ENCODE measurements around the gene TRPV3. TPM values are rescaled to one million over a fixed set of nuclear protein-coding genes. Genes with fewer than 3 reads are reported as not detected.

TRPV3 gene
- total RNA-seq, 1 experiment from 2014 or later: 1.4 TPM

- Histone ChIP-seq H3K4me3 (replicated peaks in 1 of 2; ENCODE audit: low read depth in 1 of 2, low read length in 2 of 2) (no peak overlapping the region), H2AFZ (ENCODE audit: low read depth, low read length, poor library complexity, severe bottlenecking) (no peak overlapping the region), H3K27me3 (ENCODE audit: insufficient read depth, low read length) (no peaks in the 10 kb centered on the region), H3K36me3 (ENCODE audit: control insufficient read depth in 1 of 2, insufficient read depth in 2 of 2, low read length in 2 of 2) (no peaks in the 10 kb centered on the region), H4K20me1 (ENCODE audit: insufficient read depth) (no peaks in the 10 kb centered on the region), H3K4me2 (ENCODE audit: low read length) (no peak overlapping the region), H3K79me2 (ENCODE audit: insufficient read depth, low read length) (no peaks in the 10 kb centered on the region), H3K27ac (ENCODE audit: low read depth, low read length) (no peak overlapping the region), H3K9me2 (ENCODE audit: insufficient read depth) (no peaks in the 10 kb centered on the region), H3K9me3 (ENCODE audit: control insufficient read depth in 1 of 2, insufficient read depth in 1 of 2, low read depth in 1 of 2, low read length in 2 of 2) (no peaks in the 10 kb centered on the region), H3K4me1 (ENCODE audit: control insufficient read depth in 1 of 2, insufficient read depth in 2 of 2, low read length in 2 of 2) (peaks cover 5 to 16% of the 10 kb centered on the region in 2 experiments; a peak in 3 of 4 replicates), H3K9ac (ENCODE audit: low read length) (no peak overlapping the region)
- RAD21 ChIA-PET (ENCODE audit: low non-redundant PET in 1 of 2, low total read pairs in 2 of 2, uncharacterized antibody in 2 of 2, unreplicated experiment in 2 of 2): no interaction called here
- TF ChIP-seq SIN3A (IDR thresholded peaks at IDR 0.05; ENCODE audit: low read depth) (no peak), TCF7L2 (IDR thresholded peaks at IDR 0.05; ENCODE audit: borderline replicate concordance, extremely low read depth, insufficient read depth, insufficient read length) (no peak), REST (IDR thresholded peaks at IDR 0.05; ENCODE audit: low read depth) (no peak), ATF3 (IDR thresholded peaks at IDR 0.05) (no peak), SRF (IDR thresholded peaks at IDR 0.05; ENCODE audit: low read depth) (no peak), FOSL1 (IDR thresholded peaks at IDR 0.05; ENCODE audit: low read depth) (no peak), ZFX (IDR thresholded peaks at IDR 0.05) (no peak), JUND (IDR thresholded peaks at IDR 0.05) (no peak), ELF1 (IDR thresholded peaks at IDR 0.05; ENCODE audit: borderline replicate concordance, low read depth) (no peak), POLR2AphosphoS5 (IDR thresholded peaks at IDR 0.05; ENCODE audit: low read depth, low read length) (no peak), ZBTB33 (IDR thresholded peaks at IDR 0.05; ENCODE audit: extremely low read depth, insufficient replicate concordance, low read length) (no peak), SP1 (IDR thresholded peaks at IDR 0.05; ENCODE audit: low read depth) (no peak), CEBPB (IDR thresholded peaks at IDR 0.05; ENCODE audit: low read depth) (no peak), CBX3 (IDR thresholded peaks at IDR 0.05; ENCODE audit: low read depth) (no peak), MAX (IDR thresholded peaks at IDR 0.05) (no peak), POLR2A (IDR thresholded peaks at IDR 0.05; ENCODE audit: borderline replicate concordance, extremely low read depth, insufficient read depth, insufficient read length) (no peak), CTCF (IDR thresholded peaks at IDR 0.05 in 2 of 3, conservative IDR thresholded peaks at IDR 0.05 in 1 of 3; ENCODE audit: borderline replicate concordance in 1 of 3, insufficient read depth in 1 of 3, low read depth in 2 of 3, low read length in 2 of 3) (no peak)
- CTCF ChIA-PET: no interaction called here
- intact Hi-C loops (cut with micrococcal nuclease): loop anchor here (10.0 kb wide), 1 partner anchor 487 kb away; no protein-coding TSS in a partner anchor
- POLR2A ChIA-PET: no interaction called here
- no peak for DNase-seq (ENCODE audit: low read depth, low spot score)
- BruUV-seq (replicated peaks): no TSS peak
- ATAC-seq: no peak
These were observed 26.1 kb downstream of the TRPV3 start for GRCh38 chr17:3531266-3532101.

Data from HCT116 (cell line).